ENCODE measurements around the gene UNC93B1. TPM values are rescaled to one million over a fixed set of nuclear protein-coding genes. Genes with fewer than 3 reads are reported as not detected.

UNC93B1 gene
- polyA plus RNA-seq, 2 of the 4 experiments (the other 2 are of a cell fraction) = 49.4 to 51.2 TPM

DNA sequence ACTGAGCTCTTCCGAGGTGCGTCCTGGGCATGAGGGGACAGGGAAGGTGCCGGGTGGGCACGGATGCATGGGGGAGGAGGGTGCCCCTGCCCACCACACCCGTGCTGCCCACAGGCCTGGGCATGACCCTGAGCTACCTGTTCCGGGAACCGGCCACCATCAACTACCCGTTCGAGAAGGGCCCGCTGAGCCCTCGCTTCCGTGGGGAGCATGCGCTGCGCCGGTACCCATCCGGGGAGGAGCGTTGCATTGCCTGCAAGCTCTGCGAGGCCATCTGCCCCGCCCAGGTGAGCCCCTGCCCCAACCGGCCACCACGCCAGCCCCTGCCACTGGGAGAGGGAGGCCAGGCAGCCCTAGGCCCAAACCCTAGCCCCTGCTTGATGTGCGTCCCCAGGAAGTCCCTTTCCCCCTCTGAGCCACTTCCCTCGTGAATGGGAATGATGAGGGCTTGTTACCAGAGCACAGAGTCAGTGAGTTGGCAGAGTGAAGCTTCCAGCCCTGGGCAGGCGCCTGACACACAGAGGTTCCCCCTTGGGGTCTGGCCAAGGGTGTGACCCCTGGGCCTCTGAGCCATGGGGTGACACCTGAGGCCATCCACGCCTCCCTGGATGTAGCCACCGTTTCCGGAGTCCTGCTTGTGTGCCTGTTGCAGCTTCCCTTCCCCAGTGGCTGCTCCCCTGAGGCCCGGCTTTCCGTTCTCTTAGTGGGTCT, 29.3 kb upstream of the UNC93B1 start:
- POLR2A ChIA-PET = no interaction called here
- 92% methylated on average over 28 of the region's 29 CpGs for WGBS (ENCODE audit: missing lambda C conversion rate)
- CTCF ChIA-PET = interaction anchor here (0.8 to 1.5 kb wide), 5 partner anchors 10 to 265 kb away, joined by 3 to 4 read pairs (median 3); partner anchors contain the start of gene ALDH3B1
- FAIRE-seq = no peak
- H3K27ac ChIP-seq = peak overlapping the region in 1 of 2 experiments; percentile 98; a peak in 3 of 6 replicates
- H3K4me1 ChIP-seq = peaks cover 50% of the 10 kb centered on the region
- H3K9me3 ChIP-seq = no peaks in the 10 kb centered on the region
- DNase-seq (ENCODE audit: low read depth in 1 of 2, low spot score in 1 of 2) = no peak
- no peak overlapping the region for H3K4me3 ChIP-seq
- no peak for ATAC-seq
- no peak overlapping the region for H3K4me2 ChIP-seq
- TF ChIP-seq, protein P1, sequence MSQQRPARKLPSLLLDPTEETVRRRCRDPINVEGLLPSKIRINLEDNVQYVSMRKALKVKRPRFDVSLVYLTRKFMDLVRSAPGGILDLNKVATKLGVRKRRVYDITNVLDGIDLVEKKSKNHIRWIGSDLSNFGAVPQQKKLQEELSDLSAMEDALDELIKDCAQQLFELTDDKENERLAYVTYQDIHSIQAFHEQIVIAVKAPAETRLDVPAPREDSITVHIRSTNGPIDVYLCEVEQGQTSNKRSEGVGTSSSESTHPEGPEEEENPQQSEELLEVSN (IDR thresholded peaks at IDR 0.05; ENCODE audit: borderline replicate concordance, low read depth) = no peak
- TF ChIP-seq RAD21 (conservative IDR thresholded peaks at IDR 0.05 in 1 of 2, IDR thresholded peaks at IDR 0.05 in 1 of 2) (no peak), HEYL (CRISPR knock-in tag; IDR thresholded peaks at IDR 0.05) (no peak), KDM1A (IDR thresholded peaks at IDR 0.05; ENCODE audit: low read depth) (no peak), FOSB (CRISPR knock-in tag; IDR thresholded peaks at IDR 0.05) (no peak), HOXB13 (CRISPR knock-in tag; IDR thresholded peaks at IDR 0.05; ENCODE audit: low read depth) (no peak), EHF (CRISPR knock-in tag; IDR thresholded peaks at IDR 0.05) (no peak), NPAS2 (CRISPR knock-in tag; IDR thresholded peaks at IDR 0.05; ENCODE audit: borderline replicate concordance) (no peak), EP300 (IDR thresholded peaks at IDR 0.05) (no peak)

DNA sequence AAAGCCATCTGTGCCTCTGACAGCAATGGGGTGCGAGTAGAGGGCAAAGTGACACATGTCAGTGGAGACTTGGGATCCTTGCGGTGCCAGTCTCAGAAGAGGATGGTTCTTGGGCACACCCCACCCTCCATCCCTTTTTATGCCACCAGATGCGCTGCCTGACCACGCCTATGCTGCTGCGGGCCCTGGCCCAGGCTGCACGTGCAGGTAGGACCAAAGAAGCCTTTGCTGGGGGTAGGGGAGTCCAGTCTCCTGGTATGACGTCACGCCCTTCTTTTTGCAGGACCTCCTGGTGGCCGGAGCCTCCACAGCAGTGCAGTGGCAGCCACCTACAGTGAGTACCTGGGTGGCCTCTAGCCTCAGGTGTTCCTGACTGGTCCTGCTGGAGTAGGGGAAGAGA, 28.1 kb upstream of the UNC93B1 start:
- CTCF ChIA-PET = interaction anchor here (1.1 to 1.3 kb wide), 4 partner anchors 10 to 76 kb away, joined by 3 to 4 read pairs (median 3); partner anchors contain the start of gene ALDH3B1
- Histone ChIP-seq H3K4me3 (peak overlapping the region; percentile 94; the same call in 2 of the 3 replicates), H3K4me1 (peaks cover 53% of the 10 kb centered on the region), H3K4me2 (peak overlapping the region; percentile 88), H3K9me3 (no peaks in the 10 kb centered on the region), H3K27ac (peak overlapping the region; percentile 94 to 98; a peak in 5 of 6 replicates)
- FAIRE-seq (no peak), ATAC-seq (no peak), DNase-seq (ENCODE audit: low read depth in 1 of 2, low spot score in 1 of 2) (no peak)
- TF ChIP-seq MAZ (IDR thresholded peaks at IDR 0.05; ENCODE audit: borderline replicate concordance, low read depth, low read length) (no peak), MYC (IDR thresholded peaks at IDR 0.05; ENCODE audit: borderline replicate concordance, low read length) (no peak)
- WGBS (ENCODE audit: missing lambda C conversion rate) = 85% methylated on average over 8 of the region's 9 CpGs
- POLR2A ChIA-PET = interaction anchor here (2.5 kb wide), 1 partner anchor 19 kb away, joined by 16 read pairs; no protein-coding TSS in a partner anchor

DNA sequence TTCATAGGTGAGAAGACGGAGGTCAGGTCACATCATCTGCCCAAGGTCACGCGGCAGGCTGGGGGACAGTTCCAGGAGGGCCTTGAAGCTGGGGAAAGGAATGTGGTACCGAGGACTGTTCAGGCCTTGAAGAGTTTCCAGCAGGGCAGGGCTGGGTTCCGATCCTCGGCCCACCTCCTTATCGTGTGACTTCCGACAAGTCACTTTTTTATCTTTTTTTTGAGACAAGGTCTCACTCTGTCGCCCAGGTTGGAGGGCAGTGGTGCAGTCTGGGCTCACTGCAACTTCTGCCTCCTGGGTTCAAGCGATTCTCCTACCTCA, 27.2 kb upstream of the UNC93B1 start:
- TF ChIP-seq, protein P1 (IDR thresholded peaks at IDR 0.05; ENCODE audit: borderline replicate concordance, low read depth) = no peak
- no peak for TF ChIP-seq CBX8 (IDR thresholded peaks at IDR 0.05)
- no peak for TF ChIP-seq GATA3 (IDR thresholded peaks at IDR 0.05; ENCODE audit: borderline replicate concordance)
- TF ChIP-seq RAD21 (conservative IDR thresholded peaks at IDR 0.05 in 1 of 2, IDR thresholded peaks at IDR 0.05 in 1 of 2) = no peak
- no peak for TF ChIP-seq HOXB13 (CRISPR knock-in tag; IDR thresholded peaks at IDR 0.05; ENCODE audit: low read depth)
- TF ChIP-seq POLR2A (IDR thresholded peaks at IDR 0.05; ENCODE audit: low read length) = no peak
- TF ChIP-seq TP53 (CRISPR knock-in tag; IDR thresholded peaks at IDR 0.05) = no peak
- TF ChIP-seq, protein P2, sequence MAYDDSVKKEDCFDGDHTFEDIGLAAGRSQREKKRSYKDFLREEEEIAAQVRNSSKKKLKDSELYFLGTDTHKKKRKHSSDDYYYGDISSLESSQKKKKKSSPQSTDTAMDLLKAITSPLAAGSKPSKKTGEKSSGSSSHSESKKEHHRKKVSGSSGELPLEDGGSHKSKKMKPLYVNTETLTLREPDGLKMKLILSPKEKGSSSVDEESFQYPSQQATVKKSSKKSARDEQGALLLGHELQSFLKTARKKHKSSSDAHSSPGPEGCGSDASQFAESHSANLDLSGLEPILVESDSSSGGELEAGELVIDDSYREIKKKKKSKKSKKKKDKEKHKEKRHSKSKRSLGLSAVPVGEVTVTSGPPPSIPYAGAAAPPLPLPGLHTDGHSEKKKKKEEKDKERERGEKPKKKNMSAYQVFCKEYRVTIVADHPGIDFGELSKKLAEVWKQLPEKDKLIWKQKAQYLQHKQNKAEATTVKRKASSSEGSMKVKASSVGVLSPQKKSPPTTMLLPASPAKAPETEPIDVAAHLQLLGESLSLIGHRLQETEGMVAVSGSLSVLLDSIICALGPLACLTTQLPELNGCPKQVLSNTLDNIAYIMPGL (CRISPR knock-in tag; IDR thresholded peaks at IDR 0.05; ENCODE audit: borderline replicate concordance) = no peak
- TF ChIP-seq RARB (CRISPR knock-in tag; IDR thresholded peaks at IDR 0.05) = no peak
- no peak for TF ChIP-seq NR3C1 (IDR thresholded peaks at IDR 0.05)
- TF ChIP-seq HOXB5 (CRISPR knock-in tag; IDR thresholded peaks at IDR 0.05) = no peak
- no peak for TF ChIP-seq BHLHE40 (IDR thresholded peaks at IDR 0.05; ENCODE audit: low read depth, low read length)
- TF ChIP-seq KDM1A (IDR thresholded peaks at IDR 0.05; ENCODE audit: low read depth) = no peak
- TF ChIP-seq TFCP2L1 (CRISPR knock-in tag; IDR thresholded peaks at IDR 0.05) = no peak
- TF ChIP-seq SMC3 (IDR thresholded peaks at IDR 0.05) = no peak
- TF ChIP-seq EP300 (IDR thresholded peaks at IDR 0.05) = no peak
- TF ChIP-seq, protein P3, sequence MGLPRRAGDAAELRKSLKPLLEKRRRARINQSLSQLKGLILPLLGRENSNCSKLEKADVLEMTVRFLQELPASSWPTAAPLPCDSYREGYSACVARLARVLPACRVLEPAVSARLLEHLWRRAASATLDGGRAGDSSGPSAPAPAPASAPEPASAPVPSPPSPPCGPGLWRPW (IDR thresholded peaks at IDR 0.05) = no peak
- TF ChIP-seq MAFK (IDR thresholded peaks at IDR 0.05; ENCODE audit: partially characterized antibody) = no peak
- TF ChIP-seq CEBPB (IDR thresholded peaks at IDR 0.05) = no peak
- WGBS (ENCODE audit: missing lambda C conversion rate) = 7% methylated on average over 10 of the region's 10 CpGs
- peak overlapping the region; percentile 88 for H3K4me2 ChIP-seq
- ChIA-PET CTCF (interaction anchor here (1.1 to 1.3 kb wide), 3 partner anchors 9 to 75 kb away, joined by 3 to 4 read pairs (median 3); no protein-coding TSS in a partner anchor), POLR2A (interaction anchor here (1.8 to 2.5 kb wide), 2 partner anchors 18 to 21 kb away, joined by 16 read pairs; partner anchors contain the start of gene ALDH3B1)
- H3K4me1 ChIP-seq = peaks cover 62% of the 10 kb centered on the region
- H3K4me3 ChIP-seq = peak overlapping the region; percentile 94
- no peaks in the 10 kb centered on the region for H3K9me3 ChIP-seq
- H3K27ac ChIP-seq = peak overlapping the region; percentile 94 to 98
- ATAC-seq (peak; percentile 1 to 2; a peak in 3 of 6 replicates), FAIRE-seq (no peak), DNase-seq (ENCODE audit: low read depth in 1 of 2, low spot score in 1 of 2) (no peak)

Measured in A549 (cell line).